ENCODE measurements around the gene PLEKHM3. TPM values are rescaled to one million over a fixed set of nuclear protein-coding genes. Genes with fewer than 3 reads are reported as not detected.
"Not testable (repeated sequence)": the region's sequence is repeated elsewhere in the genome, so short reads cannot be mapped to it uniquely, and the experiment has no call there.

PLEKHM3 gene
- total and polyA plus RNA-seq, 2 of the 4 experiments (the other 2 are of a cell fraction), result 2.4 to 11.3 TPM

DNA sequence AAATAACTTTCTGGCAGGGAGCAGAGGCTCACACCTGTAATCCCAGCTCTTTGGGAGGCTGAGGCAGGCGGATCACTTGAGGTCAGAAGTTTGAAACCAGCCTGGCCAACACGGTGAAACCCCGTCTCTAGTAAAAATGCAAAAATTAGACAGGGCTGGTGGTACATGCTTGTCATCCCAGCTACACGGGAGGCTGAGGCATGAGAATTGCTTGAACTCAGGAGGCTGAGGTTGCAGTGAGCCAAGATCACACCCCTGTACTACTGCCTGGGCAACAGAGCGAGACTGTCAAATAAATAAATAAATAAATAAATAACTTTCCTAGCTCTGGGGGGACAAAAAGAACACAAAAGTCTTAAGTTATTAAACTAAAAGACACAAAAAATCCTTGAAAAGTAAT lies 118.8 kb downstream of the PLEKHM3 start:
- BruUV-seq (replicated peaks); H3K18ac ChIP-seq (ENCODE audit: low read depth, low read length); H4K20me1 ChIP-seq (ENCODE audit: insufficient read depth, low read length); DNase-seq; H3K9me1 ChIP-seq (ENCODE audit: insufficient read depth, low read length); CTCF ChIA-PET; H2AK9ac ChIP-seq (replicated peaks; ENCODE audit: low read depth, low read length, poor library complexity); H3K56ac ChIP-seq (ENCODE audit: extremely low read depth, insufficient read depth, low read length); H3K9me3 ChIP-seq (ENCODE audit: control insufficient read depth, insufficient read depth, low read length); H3K4ac ChIP-seq (ENCODE audit: low read depth, low read length); H3K14ac ChIP-seq (replicated peaks; ENCODE audit: low read depth, low read length); H2AK5ac ChIP-seq (ENCODE audit: low read depth, low read length); H2AFZ ChIP-seq (replicated peaks; ENCODE audit: low read length, poor library complexity); H3K4me2 ChIP-seq (ENCODE audit: low read depth, low read length); H3K23ac ChIP-seq (ENCODE audit: low read depth, low read length); dilution Hi-C loops (cut with HindIII; ENCODE audit: low sequenced_read_pairs, unreplicated experiment); H2BK120ac ChIP-seq (ENCODE audit: low read depth, low read length); H3K4me1 ChIP-seq (ENCODE audit: control insufficient read depth, insufficient read depth, low read length); H3K9ac ChIP-seq (ENCODE audit: low read depth, low read length); POLR2A ChIA-PET (ENCODE audit: unreplicated experiment); H3K27me3 ChIP-seq (ENCODE audit: control insufficient read depth, insufficient read depth, low read length); H3K79me1 ChIP-seq (ENCODE audit: low read depth in 1 of 2, low read length in 2 of 2); intact Hi-C loops (cut with micrococcal nuclease); H2BK5ac ChIP-seq (ENCODE audit: low read depth, low read length, poor library complexity, severe bottlenecking); H3K36me3 ChIP-seq (ENCODE audit: control insufficient read depth, insufficient read depth, low read length); H4K91ac ChIP-seq (ENCODE audit: insufficient read depth, low read depth, low read length); H2BK15ac ChIP-seq (ENCODE audit: low read depth, low read length); H3K27ac ChIP-seq (ENCODE audit: insufficient read depth, low read length); H4K5ac ChIP-seq (ENCODE audit: low read depth, low read length); in situ Hi-C loops (cut with MboI; ENCODE audit: low sequenced_read_pairs); H4K8ac ChIP-seq (ENCODE audit: low read depth in 2 of 2, low read length in 2 of 2); ATAC-seq (ENCODE audit: low read depth); H3K4me3 ChIP-seq (ENCODE audit: insufficient read depth, low read depth, low read length); H2BK20ac ChIP-seq (ENCODE audit: low read depth, low read length): not testable (repeated sequence)
- WGBS, 2 experiments (ENCODE audit: extremely low coverage in 2 of 2, insufficient read length in 1 of 2), result 86% methylated on average over 1 of the region's 5 CpGs; no CpG with 5 or more reads in 1 of the 2 experiments

Measured in IMR-90 (cell line).